HG02623 (cell line): ENCODE data around the gene PLN.

ENCODE experiments used
- ATAC-seq: cut with Tn5 transposase; IDR thresholded peaks from one replicate; pipeline ENCODE4 v1.9.1; 2021; ENCODE audit warnings: moderate library complexity; ENCODE audit not compliant: unreplicated experiment

Gene PLN

DNA sequence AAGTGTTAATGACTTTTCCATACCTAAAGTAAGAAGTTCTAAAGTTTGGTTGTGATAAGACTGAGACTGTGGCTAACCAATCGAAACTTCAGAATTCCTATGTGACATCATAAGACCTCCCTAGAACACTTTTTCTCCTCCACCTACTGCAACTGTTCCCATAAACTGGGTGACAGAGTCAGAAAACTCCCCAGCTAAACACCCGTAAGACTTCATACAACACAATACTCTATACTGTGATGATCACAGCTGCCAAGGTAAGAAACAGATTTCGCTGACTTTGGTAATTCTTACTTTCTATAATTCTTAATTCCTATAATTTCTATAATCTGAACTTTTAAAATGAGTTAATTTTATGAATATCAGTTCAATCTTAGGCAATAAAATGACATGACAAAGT, at the start of gene PLN:
Gene PLN (plus strand): TSS at position 161 of the 400 bp plus-strand sequence. CDS start 10,626 bp downstream, outside the sequence.
- no peak for ATAC-seq

DNA sequence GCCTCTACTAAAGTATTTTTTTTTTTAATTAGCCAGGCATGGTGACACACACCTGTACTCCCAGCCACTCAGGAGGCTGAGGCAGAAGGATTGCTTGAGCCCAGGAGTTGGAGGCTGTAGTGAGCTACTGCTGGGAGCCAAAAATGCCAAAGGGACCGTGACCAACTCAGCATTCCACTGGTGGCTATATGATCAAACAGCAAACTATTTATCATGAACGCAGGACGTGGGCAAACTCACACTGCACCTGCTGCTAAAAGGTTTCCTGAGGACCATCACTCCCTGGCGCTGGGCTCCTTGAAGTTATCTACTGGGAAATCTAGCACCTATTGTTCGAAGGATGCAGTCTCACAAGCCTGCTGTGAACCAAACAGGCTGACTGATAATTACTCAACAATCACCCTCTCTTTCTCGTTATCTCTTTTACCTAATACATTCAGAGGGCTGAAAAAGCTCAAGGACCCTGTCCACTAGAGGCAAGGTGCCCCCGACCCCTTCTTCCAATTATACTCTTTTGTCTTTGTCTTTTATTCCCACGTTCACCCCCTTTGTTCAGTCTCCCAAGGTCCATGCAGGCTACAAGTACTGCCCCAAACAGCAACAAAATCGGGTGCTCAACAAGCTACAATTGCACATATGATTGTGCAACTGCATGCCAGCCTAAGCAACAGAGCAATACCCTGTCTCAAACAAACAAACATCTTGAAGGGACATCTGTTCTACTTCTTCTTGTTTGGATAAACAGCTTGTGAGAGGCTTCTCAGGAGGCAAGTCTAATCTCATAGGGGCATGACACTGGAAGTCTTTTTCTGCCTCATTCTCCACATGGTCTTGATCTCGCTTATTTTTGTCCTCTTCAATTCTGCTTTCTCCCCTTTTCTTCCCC, 47.7 kb upstream of the PLN start:
- no peak for ATAC-seq

DNA sequence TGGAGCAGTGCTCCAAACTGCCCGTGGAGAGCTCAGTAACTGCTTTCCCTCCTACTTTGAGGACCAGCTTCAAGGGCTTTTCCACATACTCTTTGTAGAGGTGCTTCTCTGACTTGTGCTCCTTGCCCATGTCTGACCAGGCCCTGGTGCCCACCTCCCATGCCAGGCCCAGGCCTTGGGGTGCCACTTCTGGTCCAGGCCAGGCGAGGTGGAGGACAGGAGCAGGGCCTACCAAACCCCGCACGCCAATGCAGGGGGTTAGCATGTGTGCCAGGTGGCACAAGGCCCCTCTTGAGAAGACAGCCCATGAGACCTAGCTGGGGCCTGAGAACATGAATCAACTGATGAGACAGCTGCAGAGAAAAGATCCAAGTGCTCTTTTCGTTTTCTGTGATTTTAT, 47.0 kb upstream of the PLN start:
- ATAC-seq = no peak

DNA sequence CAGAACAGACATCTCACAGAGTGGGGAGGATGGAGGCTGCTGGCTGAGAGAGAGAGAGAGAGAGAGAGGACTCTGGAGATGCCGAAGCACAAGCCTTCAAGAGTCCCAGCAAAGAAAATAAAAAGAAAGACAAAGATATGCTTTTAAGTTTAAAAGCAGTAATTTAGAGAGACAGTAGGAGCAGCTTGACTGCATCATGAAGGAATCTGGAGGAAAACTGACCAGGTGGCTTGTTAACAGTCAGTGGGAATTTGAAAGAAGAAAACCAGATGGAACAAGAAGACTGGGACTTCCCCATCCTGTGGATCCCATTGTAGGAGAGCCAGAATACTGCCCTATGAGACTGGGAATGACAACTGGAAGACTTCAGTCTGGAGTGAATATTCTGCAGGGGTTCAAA, 46.3 kb upstream of the PLN start:
- ATAC-seq = no peak

DNA sequence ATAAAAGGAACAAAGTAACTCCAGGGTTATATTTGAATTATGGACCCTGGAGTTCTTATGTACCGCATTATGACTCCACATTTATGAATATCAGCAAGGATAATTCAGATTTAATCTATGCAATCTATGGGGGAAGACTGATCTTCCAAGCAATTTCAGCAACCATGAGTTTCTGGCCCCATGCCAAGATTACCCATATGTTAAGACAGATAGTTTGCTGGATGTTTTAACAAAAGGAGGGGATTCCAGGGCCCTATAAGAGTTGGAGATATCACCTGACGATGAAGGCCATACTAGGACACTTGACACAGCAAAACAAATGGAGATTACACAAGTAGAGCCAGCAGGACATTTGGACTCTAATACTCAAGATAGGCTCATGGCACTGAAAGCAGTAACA, 45.9 kb upstream of the PLN start:
- ATAC-seq = no peak

DNA sequence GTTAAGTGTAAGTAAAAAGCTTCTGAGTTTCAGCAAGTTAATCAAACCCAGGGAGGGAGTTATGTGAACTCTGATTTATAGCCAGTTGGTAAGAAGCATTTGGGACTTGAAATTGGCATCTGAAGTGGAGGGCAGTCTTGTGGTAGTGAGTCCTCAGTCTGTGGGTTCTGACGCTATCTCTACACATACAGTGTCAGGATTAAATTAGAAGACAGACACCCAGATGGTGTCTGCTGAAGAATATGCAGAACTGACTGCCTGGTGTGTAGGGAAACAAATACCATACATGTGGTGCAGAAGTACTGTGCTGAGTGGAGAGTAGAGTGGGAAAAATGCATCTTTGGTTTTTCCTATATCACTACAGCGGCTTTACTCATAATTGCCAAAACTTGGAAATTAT, 43.5 kb upstream of the PLN start:
- no peak for ATAC-seq

DNA sequence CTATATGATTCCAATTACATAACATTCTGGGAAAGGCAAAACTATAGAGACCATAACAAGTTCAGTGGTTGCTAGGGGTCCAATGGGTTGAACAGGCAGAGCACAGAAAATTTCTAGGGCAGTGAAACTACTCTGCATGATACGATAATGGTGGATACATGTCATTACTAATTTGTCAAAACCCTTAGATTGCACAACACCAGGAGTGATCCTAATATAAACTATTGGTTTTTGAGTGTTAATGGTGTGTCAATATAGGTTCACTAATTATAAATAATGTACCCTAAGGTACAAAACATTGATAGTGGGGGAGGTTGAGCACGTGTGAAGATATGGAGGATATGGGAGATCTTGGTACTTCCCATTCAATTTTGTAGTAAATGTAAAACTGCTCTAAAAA, 42.4 kb upstream of the PLN start:
- ATAC-seq = no peak

DNA sequence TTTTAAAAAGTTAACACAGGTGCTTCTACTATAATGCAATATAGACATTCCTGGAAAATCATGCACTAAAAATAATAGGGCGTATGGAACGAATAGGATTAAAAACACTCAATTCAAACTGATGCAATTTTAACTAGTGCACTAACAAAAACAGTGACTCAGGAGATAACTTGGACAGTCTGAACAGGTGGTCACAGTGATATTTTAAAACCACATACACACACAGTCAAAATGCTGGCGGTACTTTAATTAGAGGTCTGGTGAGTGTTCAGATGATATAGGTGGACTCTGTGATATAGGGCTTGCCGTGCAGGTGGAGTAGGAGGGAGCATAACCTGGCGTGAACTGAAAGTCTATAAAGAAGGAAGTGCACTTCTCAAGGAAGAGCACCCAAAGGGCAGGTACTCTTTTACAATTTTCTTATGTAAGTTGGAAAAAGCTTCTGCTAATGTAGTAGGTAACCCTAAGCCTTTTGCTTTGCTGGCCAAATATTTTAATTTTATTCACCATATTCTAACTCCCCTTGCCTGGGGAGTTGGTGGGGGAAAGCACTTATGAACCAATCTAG, 41.9 kb upstream of the PLN start:
- ATAC-seq = no peak

DNA sequence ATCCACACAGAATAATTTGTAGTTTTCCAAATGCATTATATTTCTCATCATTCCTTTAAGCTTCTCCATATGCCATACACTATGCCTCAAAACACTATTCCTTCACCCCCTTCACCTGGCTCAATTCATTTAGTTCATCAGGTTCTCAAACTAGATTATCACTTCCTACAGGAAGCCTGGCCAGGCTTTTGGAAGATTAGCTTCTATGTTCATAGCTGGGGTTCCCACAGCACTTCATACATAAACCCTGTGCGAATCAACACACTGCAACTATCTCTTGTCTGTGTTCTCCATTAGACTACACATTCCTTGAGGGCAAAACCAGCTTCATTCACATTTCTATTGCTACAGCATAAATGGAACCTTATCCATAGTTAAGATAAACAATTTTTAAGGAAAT, 40.5 kb upstream of the PLN start:
- ATAC-seq = no peak

DNA sequence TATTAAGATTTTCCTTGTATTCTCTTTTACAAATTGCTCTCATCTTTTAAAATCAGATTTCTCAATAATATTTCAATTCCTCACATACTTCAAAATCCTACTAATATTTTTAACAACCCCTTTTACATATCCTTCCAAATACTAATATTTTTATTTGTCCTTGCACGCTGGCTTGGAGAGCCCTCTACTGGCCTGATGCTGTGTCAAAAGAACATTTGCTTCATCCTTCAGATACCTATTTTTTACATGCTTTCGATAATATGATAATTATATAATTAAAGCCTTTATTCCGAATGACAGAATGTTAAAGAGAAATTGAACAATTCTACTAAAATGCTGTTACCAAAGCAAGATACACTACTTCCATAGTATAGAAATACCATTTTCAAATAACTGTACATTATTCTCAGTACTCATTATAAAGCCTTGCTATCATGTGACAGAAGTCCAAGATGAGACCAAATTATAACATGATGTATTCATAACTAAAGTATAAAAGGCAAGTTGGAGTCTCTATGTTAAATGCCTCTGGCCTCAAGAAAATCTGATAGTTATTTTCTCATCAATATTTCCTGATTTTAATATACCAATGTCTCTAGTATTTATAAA, 39.0 kb upstream of the PLN start:
- ATAC-seq = no peak

DNA sequence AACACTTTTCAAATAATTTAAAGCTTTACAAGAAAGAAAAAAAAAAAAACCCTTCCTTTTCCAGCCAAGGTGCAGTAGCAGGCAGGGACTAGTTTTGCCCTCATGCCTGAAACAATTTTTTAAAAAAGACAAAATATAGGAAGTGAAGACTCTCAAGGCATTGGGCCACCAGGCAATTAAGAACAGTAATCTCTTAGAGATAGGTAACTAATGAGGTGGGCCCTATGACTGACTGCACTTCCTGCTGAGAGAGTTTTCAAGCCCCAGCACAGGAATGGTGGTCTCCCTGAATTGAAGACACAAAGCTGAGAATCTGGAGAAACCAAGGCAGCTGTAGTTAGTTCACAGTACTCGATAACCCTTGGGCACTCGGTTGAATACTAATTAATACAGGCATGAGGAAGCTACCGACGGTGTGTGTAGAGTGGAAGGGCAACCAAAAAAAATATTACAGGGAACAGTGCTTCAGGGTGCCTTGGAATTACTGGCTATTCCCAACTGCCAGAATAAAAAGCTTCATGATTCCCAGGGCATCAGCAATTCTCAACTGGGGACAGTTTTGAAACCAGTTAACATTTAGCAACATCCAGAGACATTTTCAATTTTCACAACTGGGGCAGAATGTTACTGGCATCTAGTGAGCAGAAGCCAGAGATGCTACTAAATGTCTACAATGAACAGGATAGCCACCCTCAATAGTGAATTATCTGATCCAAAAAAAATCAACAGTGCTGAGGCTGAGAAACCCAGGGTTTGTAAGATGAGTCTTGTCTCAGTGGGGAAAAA, 36.0 kb upstream of the PLN start:
- no peak for ATAC-seq

DNA sequence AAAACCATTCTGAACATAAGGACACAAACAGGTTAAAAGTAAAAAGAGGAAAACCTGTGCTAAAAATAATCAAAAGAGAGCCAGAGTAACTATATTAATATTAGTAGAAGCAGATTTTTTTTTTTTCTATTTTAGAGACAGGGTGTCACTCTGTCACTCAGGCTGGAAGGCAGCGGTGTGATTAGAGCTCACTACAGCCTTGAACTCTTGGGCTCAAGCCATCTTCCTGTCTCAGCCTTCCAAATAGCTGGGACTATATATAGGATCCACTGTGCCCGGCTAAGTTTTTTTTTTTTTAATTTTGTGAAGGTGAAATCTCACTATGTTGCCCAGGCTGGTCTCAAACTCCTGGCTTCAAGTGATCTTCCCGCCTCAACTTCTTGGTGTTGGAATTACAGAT, 33.4 kb upstream of the PLN start:
- no peak for ATAC-seq

DNA sequence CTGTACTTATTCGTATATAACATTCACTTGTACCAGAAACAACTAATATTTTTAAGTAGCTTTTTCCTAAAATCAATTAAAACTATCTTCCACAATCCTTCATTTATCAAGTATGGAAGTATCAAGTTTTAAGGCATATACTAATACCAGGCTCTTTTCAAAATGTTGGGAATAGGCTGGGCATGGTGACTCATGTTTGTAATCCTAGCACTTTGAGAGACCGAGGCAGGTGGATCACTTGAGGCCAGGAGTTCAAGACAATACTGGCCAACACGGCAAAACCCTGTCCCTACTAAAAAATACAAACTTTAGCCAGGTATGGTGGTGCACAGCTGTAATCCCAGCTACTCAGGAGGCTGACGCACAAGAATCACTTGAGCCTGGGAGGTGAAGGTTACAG, 25.7 kb upstream of the PLN start:
- no peak for ATAC-seq

DNA sequence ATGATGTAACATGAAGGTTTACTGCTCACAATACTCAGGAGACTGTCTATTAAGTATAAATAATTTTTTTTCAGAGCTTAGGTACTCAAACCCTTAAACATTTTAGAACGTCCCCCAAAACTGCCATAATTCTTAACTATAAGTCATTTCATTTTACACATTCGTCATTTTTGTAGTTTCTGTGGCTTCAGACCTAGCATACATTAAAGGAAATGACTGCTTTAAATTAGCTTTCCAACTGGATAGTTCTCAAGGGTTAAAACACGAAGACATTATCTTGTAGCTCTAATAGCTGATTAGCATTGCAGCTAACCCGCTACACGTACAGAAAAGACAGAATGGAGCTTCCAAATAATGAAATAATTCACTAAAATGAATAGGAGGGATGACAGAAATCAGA, 24.9 kb upstream of the PLN start:
- no peak for ATAC-seq

DNA sequence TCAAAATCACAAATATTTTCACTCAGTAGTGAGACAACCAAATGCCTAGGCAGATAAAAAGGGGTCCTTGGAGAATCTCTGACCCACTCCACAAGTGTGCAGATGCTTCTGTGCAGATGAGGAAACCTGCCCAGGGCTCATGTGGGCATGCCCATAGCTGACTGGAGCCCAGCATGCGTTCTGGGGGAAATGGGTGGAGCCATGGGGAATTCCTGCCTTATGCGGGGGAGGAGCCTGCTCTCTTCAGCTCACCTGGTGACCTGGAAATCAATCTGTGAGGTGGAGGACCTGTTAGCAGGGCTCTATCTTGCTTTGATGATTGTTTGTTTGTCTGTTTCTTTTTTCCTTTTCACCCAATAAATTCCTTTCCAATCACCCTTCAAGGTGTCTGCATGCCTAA, 23.4 kb upstream of the PLN start:
- no peak for ATAC-seq

DNA sequence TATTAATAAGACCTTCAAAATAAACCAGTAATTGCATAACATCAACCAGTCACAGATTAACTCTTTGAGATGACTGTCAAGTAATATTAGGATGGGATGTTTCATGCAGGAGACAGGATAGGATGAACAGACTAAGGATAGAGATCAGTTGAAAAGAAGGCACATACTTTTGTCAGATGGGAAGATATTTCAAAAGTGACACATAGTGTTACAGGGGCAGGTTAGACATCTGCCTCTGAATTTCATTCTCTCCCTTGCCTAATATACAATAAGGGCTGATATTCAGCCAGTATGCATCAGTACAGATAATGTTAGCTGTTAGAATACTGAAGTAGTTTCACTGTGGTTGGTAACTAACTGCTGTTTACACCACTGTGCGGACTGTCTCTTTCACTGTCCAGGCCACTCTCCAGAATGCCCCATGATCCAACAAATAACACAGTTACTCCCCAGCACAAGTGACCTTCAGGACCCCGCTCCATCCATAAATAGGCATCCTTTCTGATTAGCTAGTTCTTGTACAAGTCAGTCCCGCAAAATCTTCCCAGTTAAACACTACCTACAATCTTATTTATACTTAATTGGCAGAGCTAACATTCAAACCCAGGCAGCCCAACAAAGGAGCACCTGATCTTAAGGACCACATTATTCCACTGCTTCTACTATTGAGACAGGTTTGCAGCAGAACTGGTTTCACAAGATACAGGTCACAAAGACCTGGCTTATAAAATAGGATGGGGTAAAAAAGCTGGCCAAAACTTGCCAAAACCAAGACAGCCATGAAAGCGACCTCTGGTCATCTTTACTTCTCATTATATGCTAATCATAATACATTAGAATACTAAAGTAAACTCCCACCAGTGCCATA, 21.9 kb upstream of the PLN start:
- ATAC-seq = no peak

DNA sequence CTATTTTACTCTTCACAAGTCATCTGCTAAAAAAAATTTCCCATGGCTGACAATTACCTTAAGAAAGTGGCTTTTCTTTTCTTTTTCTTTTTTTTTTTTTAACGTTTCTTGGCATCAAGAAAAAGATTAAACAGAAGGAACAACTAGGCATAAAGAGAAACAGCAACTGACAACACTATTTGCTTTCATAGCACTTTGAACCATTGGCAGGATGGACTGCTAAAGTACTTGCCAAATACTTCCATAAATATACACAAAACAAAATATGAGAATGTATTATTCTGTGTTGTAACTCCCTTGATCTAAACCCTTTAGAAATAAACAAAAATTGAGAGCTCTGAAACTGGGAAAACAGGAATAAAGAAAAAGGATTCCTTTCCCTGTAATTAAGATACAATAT, 20.0 kb upstream of the PLN start:
- no peak for ATAC-seq

DNA sequence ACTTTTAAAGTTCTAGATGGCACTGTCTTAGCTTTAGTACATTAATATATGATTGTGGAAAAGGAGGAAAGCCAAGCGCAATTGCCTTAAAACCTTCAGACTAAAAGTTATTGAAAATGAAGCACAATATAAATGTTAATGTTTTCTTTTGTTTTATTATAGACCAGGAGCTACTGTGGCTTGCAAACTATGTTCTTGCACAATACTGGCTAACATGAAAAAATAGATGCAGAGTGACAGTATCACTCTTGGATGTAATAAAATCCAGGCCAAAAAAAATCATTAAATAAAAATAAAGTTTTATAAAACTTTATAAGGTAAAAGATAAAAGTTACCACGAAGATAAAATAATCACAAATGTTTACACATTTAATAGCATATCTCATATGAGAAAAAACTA, 18.3 kb upstream of the PLN start:
- no peak for ATAC-seq

DNA sequence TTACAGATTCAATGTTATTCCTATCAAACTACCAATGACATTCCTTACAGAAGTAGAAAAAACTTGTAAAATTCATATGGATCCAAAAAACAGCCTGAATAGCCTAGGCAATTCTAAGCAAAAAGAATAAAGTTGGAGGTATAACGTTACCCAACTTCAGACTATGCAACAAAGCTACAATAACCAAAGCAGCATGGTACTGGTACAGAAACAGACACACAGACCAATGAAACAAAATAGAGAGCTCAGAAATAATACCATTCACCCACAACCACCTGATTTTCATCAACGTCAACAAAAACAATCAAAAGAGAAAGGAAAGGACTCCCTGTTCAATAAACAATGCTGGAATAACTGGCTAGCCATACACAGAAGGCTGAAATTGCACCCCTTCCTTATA, 17.2 kb upstream of the PLN start:
- no peak for ATAC-seq

DNA sequence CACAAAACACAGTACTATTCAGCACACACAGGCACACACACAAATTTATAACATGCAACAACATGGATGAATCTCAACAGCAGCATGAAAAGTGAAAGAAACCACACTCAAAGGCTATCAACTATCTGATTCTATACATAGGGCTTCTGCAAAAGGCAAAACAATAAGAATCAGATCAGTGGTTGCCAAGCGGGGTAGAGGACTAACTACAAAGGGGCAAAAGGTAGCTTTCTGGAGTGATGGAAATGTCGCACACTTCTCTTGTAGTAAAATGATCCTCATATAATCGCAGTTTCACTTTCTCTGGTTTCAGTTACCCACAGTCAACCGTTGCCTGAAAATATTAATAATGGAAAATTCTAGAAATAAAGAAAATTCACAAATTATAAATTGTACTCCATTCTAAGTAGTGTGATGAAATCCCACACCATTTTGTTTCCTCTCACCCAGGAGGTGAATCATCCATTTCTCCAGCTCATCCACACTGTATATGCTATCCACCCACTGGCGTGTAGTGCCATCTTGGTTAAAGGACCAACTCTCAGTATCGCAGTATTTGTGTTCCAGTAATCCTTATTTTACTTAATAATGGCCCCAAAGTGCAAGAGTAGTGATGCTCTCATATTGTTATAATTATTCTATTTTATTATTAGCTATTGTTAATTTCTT, 12.8 kb upstream of the PLN start:
- ATAC-seq = no peak
